ENCODE data around the gene D2HGDH. TPM values are rescaled to one million over a fixed set of nuclear protein-coding genes. Genes with fewer than 3 reads are reported as not detected.
A peak's percentile ranks its signal among the peaks of the same experiment; 100 is the strongest.

Gene D2HGDH
- 23.1 TPM for total RNA-seq

- peak; percentile 95 for DNase-seq
These were observed at the start of gene D2HGDH for GRCh38 chr2:241734467-241735208. Gene D2HGDH, plus strand, starts transcription at chr2:241734630. Its CDS starts 595 bp downstream, at chr2:241735225.

GRCh38 chr2:241686324-241686649, 48.1 kb upstream of the D2HGDH start:
- DNase-seq, result no peak

- peak; percentile 99 for DNase-seq
These were observed 47.6 kb upstream of the D2HGDH start, which contains the start of gene DTYMK for GRCh38 chr2:241686650-241687425. Gene DTYMK, minus strand, starts transcription at chr2:241686815. Its CDS starts 32 bp downstream, at chr2:241686783.

- no peak for DNase-seq
These were observed 45.1 kb upstream of the D2HGDH start for GRCh38 chr2:241689306-241689705.

GRCh38 chr2:241690202-241690717, 44.2 kb upstream of the D2HGDH start:
- DNase-seq, result no peak

- no peak for DNase-seq
These were observed 42.0 kb upstream of the D2HGDH start for GRCh38 chr2:241692448-241692847.

DNA sequence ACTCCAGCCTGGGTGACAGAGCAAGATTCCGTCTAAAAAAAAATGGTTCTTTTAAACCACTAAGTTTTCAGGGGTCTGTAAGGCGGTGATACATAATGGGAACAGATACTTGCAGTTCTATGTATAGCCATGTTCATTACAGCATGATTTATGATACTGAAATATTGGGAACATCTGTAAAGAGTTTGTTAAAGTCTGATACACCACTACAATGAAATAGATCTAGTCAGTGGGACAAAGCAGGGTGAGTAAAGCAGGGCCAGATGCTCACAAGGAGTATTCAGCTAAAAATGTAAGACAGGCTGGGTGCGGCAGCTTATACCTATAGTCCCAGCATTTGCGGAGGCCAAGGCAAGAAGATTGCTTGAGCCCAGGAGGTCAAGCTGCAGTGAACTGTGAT, 38.8 kb upstream of the D2HGDH start:
- DNase-seq, result no peak

DNA sequence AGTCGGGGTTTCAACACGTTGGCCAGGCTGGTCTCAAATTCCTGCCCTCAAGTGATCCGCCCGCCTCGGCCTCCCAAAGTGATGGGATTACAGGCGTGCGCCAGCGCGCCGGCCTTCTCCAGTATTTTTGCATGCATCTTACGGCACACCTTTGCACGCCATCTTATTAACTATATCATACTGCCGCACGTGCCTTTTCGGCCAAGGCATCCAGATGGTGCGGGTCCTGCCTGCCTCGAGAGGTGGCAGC, 33.4 kb upstream of the D2HGDH start:
- no peak for DNase-seq

GRCh38 chr2:241701399-241702154, 32.9 kb upstream of the D2HGDH start, which contains the start of gene ING5:
Gene ING5, plus strand, starts transcription at chr2:241702039. Its CDS starts 27 bp downstream, at chr2:241702066.
- peak; percentile 97 for DNase-seq

DNA sequence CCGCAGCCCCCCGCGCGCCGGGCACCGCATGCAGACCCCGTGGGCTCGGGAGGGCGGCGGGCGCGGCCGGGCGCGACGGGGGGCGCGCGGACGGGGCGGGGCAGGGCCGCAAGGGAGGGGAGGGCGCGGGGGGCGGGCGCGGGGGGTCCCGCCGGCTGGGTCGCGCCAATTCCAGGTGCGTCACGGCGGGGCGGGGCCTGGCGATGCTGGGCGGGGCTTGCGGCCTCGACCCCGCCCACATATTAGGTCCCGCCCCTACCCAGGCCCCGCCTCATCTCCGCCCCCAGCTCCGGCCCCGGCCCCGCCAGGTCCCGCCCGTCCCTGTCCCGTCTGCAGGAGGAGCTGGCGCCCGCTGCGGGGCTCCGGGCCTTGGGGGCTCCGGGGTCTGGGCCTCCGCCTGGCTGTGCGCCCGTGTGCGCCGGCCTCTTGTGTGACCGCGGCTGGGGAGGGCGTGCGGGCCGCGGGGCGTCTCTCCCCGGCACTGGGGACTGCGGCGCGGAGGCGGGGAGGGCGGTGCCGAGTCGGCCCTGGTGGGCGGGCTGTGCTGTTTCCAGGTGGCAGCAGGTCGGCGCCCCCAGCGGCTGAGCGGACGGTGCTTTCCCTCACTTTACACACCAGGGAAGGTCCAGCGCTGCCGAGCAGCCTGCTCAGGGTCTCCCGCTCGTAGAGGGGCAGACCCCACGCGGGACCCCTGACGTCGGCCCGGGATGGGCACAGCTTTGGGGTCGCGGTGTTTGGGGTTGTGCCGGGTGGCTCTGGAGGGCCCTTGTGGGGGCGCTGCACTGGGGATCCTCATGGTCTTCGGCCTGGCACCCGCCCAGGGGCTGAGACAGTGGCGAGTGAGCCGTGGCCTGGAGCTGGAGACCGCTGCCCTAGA, 32.0 kb upstream of the D2HGDH start:
- DNase-seq, result peak; percentile 92

- DNase-seq, result peak; percentile 60
These were observed 31.3 kb upstream of the D2HGDH start for GRCh38 chr2:241703032-241703604.

- DNase-seq, result no peak
These were observed 27.9 kb upstream of the D2HGDH start for GRCh38 chr2:241706537-241706936.

DNA sequence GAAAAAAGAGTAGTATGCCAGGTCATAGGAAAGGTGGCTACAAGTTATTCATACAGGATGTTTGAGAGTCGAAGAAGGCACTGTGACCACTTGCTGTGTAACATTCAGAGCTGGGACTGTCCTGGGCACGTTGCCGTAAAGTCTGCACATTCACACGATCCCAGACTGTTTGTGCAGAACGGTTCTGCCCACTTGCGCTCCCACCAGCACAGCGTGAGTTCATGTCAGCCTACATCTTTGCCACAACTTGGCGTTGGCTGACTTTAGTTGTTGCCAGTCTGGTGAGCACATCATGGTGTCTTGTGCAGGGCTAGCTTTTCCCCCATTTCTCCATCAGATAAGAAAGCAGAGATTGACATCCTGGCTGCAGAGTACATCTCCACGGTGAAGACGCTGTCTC, 25.6 kb upstream of the D2HGDH start:
- DNase-seq, result no peak

DNA sequence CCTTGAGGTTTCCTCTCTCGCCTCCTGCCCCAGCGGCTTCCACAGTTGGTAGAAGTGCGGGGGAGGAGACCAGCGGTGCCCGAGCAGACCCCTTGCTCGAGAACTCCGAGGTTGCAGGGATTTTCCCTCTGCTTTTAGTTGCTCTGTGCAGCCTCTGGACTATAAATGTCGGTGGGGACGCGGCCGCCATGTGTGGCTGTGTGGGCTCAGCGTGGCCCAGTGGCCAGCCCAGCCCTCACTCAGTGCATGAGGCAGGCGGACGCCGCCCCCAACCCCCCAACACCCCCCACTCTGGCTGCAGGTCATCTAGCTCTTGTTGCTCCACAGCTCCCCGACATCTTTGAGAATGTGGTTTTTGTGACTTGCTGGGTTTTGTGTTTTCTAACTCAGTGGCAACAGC, 15.3 kb upstream of the D2HGDH start:
- no peak for DNase-seq

DNA sequence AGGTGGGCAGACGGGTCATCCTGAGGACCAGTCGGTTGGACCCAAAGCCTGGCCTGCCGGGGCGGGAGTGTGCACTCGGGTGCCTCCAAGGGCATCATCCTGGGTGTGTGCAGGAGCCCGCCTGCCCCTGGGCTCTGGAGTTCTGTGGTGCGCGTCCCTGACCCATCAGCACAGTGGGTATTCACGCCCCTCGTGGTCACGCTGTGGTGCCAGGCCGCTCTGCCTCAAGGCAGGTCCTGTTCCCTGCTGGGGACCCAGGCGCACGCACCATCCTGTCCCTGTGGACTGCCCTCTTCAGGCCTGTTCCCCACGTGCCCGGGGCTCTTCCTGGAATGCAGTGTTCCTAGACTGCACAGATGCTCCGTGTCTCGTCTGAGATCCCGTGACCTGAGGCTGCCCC, 14.3 kb upstream of the D2HGDH start:
- no peak for DNase-seq

DNA sequence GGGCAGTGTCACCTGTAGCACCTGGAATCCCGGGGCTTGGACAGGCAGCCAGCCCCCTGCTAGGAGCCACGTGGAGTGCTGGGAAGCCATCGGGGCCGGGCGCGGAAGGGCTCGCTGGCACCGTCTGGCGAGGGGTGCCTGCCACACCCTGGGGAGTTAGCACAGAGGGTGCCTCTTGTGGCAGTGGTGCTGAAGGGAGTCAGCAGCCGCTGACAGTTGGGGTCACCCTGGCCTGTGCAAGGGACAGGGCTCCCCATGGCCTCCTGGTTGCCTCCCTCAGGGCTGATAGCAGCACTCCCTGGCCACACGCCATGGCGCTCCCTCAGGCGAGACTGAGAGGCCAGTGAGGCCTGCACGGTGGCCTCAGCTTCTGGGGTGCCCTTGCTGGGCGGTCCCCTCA, 13.9 kb upstream of the D2HGDH start:
- no peak for DNase-seq

DNA sequence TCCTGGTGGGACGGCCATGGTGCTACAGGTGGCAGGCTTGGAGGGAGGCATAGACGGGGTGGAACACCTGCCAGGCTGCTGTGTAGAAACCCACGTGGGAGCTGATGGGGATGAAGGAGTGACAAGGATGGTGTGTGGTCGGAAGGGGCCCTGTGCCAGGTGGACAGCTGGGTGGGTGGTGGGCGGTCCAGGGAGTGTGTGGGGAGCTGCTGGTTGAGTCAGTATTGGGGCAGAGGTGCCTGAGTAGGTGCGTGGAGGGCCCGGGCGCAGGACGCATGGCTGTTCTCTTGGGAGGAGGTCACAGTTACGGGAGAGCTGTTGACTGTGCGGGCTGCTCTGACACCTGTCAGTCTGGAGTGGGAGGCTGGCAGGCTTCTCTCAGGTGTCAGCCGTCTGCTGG, 12.6 kb upstream of the D2HGDH start:
- DNase-seq, result no peak

GRCh38 chr2:241722896-241723454, 11.5 kb upstream of the D2HGDH start:
- no peak for DNase-seq

- DNase-seq, result no peak
These were observed 10.0 kb upstream of the D2HGDH start for GRCh38 chr2:241724259-241724974.

Data from tongue (tissue), 2 donors.